DOHH2 (cell line): Measurements from ENCODE around the gene PIGZ.

Source experiments
- H3F3A ChIP-seq: fragments of 200-600 bp; sonication (generic), shearing (Covaris generic); 2 replicates; pipeline ENCODE4 v1.6.0; 2016; ENCODE audit warnings: antibody characterized with exemption, mild to moderate bottlenecking; ENCODE audit not compliant: control insufficient read depth, insufficient read depth
- H3K27ac ChIP-seq: fragments of 200-600 bp; sonication (generic); 2 replicates; pipeline ENCODE4 v1.5.1; 2014; ENCODE audit warnings: low read depth, mild to moderate bottlenecking, low read length, moderate library complexity
- H3K27me3 ChIP-seq: fragments of 200-600 bp; sonication (generic); 2 replicates; pipeline ENCODE4 v1.6.1; 2014; ENCODE audit warnings: mild to moderate bottlenecking, low read length, mixed read lengths; ENCODE audit not compliant: control insufficient read depth
- H3K36me3 ChIP-seq: fragments of 200-600 bp; sonication (generic); 2 replicates; pipeline ENCODE4 v1.6.1; 2014; ENCODE audit warnings: mild to moderate bottlenecking, low read length, moderate library complexity, mixed read lengths; ENCODE audit not compliant: control insufficient read depth
- H3K4me1 ChIP-seq: fragments of 200-600 bp; sonication (generic); 2 replicates; pipeline ENCODE4 v1.6.1; 2014; ENCODE audit warnings: mild to moderate bottlenecking, low read length, mixed read lengths; ENCODE audit not compliant: control insufficient read depth
- H3K4me2 ChIP-seq: fragments of 200-600 bp; sonication (generic); 2 replicates; pipeline ENCODE4 v1.6.0; 2014; ENCODE audit warnings: mild to moderate bottlenecking, low read length, moderate library complexity
- H3K4me3 ChIP-seq: fragments of 200-600 bp; sonication (generic); 2 replicates; pipeline ENCODE4 v1.5.1; 2014; ENCODE audit warnings: mild to moderate bottlenecking, low read length, mixed read lengths
- H3K79me2 ChIP-seq: fragments of 200-600 bp; sonication (generic); 2 replicates; pipeline ENCODE4 v1.6.1; 2014; ENCODE audit warnings: mild to moderate bottlenecking, low read length, mixed read lengths; ENCODE audit not compliant: control insufficient read depth
- H3K9me2 ChIP-seq: fragments of 200-600 bp; sonication (generic); replicated peaks from 2 replicates; pipeline ENCODE4 v1.6.1; 2014; ENCODE audit warnings: mild to moderate bottlenecking, low read length, mixed read lengths; ENCODE audit not compliant: control insufficient read depth
- H3K9me3 ChIP-seq: fragments of 200-600 bp; sonication (generic); 2 replicates; pipeline ENCODE4 v1.6.1; 2014; ENCODE audit warnings: antibody characterized with exemption, low read length, mixed read lengths; ENCODE audit not compliant: control insufficient read depth, insufficient read depth
- H4K20me1 ChIP-seq: fragments of 200-600 bp; sonication (generic); 2 replicates; pipeline ENCODE4 v1.6.0; 2014; ENCODE audit warnings: low read depth, mild to moderate bottlenecking, antibody characterized with exemption, low read length, moderate library complexity; ENCODE audit not compliant: control insufficient read depth, insufficient read depth
- EZH2phosphoT487 ChIP-seq: fragments of 200-600 bp; sonication (generic); IDR thresholded peaks from 2 replicates; pipeline ENCODE4 v1.6.1; 2017; ENCODE audit warnings: borderline replicate concordance, mild to moderate bottlenecking, antibody characterized with exemption, low read length, moderate library complexity, mixed read lengths
- TF ChIP-seq, protein P1 (sequence below): fragments of 200-600 bp; sonication (generic); IDR thresholded peaks from one replicate; pipeline ENCODE4 v1.5.1; 2014; ENCODE audit warnings: antibody characterized with exemption, mild to moderate bottlenecking, low read depth, low read length; ENCODE audit not compliant: poor library complexity, severe bottlenecking

The PIGZ gene

DNA sequence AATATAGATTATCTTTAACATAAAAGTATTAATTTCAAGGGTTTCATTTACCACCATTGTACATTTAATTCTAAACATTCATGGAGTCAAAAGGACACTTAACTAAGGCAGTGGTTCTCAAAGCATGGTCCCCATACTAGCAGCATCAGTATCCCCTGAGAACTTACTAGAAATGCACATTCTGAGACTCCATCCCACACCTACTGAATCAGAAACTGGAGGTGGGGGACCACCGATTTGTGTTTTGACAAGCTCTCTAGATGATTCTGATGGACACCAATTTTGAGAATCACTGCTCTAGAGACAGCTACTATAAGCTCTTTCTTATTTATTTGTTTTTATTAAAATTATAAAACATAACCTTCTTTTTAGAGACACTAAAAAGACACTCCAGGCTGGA lies 66.9 kb downstream of the PIGZ start:
- Histone ChIP-seq H3K4me2 (no peak overlapping the region), H4K20me1 (no peaks in the 10 kb centered on the region), H3K4me3 (no peak overlapping the region), H3K9me3 (no peaks in the 10 kb centered on the region), H3F3A (no peaks in the 10 kb centered on the region), H3K27me3 (no peaks in the 10 kb centered on the region), H3K27ac (no peak overlapping the region), H3K79me2 (peaks cover 10% of the 10 kb centered on the region), H3K9me2 (no peaks in the 10 kb centered on the region), H3K36me3 (peaks cover 51% of the 10 kb centered on the region), H3K4me1 (no peaks in the 10 kb centered on the region)
- TF ChIP-seq, protein P1, sequence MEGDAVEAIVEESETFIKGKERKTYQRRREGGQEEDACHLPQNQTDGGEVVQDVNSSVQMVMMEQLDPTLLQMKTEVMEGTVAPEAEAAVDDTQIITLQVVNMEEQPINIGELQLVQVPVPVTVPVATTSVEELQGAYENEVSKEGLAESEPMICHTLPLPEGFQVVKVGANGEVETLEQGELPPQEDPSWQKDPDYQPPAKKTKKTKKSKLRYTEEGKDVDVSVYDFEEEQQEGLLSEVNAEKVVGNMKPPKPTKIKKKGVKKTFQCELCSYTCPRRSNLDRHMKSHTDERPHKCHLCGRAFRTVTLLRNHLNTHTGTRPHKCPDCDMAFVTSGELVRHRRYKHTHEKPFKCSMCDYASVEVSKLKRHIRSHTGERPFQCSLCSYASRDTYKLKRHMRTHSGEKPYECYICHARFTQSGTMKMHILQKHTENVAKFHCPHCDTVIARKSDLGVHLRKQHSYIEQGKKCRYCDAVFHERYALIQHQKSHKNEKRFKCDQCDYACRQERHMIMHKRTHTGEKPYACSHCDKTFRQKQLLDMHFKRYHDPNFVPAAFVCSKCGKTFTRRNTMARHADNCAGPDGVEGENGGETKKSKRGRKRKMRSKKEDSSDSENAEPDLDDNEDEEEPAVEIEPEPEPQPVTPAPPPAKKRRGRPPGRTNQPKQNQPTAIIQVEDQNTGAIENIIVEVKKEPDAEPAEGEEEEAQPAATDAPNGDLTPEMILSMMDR = no peak
- TF ChIP-seq EZH2phosphoT487 = no peak
